ENCODE results near the gene TNFRSF25.

The TNFRSF25 gene

DNA sequence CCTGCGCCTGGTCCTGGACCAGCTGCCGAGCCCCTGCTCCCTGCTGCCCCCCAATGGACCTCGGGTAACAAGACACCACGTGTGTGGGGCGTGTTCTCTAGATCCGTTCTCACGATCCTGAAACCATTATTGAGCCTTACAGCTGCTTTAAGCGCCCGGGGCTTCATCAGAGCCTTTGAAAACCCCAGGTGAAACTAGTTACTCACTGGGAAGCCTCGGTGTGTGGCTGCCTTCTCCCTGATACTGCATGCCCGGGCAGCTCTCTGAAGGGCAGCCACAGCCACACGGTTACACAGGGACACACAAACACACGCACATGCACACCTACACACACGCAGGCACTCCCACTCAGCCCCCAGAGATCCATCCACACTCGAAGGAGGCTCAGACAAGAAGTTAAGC is 51.5 kb downstream of the TNFRSF25 start:
- DNase-seq: peak; percentile 75

- peak; percentile 64 for DNase-seq
These were observed 53.1 kb downstream of the TNFRSF25 start for GRCh38 chr1:6412896-6413295.
